DMS114 treated with DMSO at 0.1 percent for 48 hours (cell line): ENCODE measurements around the gene STUB1.
"Not testable (repeated sequence)": the region's sequence is repeated elsewhere in the genome, so short reads cannot be mapped to it uniquely, and the experiment has no call there.

Experiments
- DNase-seq: peaks from one replicate; lab custom pipeline; 2025; ENCODE audit not compliant: unreplicated experiment; lab: John Stamatoyannopoulos, UW

Gene STUB1

DNA sequence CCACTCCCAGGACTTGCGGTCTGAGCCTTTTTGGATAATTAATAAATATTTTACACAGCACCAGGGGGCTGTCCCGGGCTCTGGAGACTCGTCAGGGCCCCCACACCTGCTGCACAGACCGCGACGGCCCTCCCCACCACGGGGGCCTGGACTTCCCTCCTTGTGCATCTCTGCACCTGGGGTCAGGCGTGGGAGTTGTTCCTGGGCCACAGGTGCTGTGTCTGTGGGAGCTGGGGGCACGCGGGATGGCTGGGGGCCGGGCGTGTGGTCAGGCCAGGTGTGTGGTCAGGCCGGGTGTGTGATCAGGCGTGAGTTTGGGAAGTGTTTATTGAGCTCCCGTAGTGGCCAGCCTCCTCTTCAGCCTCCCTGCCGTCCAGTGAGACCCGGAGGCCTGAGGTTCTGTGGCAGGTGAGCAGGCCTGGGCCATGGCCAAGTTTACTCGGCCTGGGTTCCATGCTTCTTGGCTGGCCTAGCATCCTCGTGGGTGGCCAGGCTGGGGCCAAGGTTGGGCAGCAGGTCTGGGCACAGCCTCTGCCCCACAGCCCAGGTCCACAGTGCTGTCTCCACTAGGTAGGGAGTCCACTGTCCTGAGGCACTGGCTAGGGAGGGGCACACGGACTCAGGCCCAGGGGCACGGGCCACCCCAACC, 1.9 kb upstream of the STUB1 start:
- DNase-seq, result no peak

DNA sequence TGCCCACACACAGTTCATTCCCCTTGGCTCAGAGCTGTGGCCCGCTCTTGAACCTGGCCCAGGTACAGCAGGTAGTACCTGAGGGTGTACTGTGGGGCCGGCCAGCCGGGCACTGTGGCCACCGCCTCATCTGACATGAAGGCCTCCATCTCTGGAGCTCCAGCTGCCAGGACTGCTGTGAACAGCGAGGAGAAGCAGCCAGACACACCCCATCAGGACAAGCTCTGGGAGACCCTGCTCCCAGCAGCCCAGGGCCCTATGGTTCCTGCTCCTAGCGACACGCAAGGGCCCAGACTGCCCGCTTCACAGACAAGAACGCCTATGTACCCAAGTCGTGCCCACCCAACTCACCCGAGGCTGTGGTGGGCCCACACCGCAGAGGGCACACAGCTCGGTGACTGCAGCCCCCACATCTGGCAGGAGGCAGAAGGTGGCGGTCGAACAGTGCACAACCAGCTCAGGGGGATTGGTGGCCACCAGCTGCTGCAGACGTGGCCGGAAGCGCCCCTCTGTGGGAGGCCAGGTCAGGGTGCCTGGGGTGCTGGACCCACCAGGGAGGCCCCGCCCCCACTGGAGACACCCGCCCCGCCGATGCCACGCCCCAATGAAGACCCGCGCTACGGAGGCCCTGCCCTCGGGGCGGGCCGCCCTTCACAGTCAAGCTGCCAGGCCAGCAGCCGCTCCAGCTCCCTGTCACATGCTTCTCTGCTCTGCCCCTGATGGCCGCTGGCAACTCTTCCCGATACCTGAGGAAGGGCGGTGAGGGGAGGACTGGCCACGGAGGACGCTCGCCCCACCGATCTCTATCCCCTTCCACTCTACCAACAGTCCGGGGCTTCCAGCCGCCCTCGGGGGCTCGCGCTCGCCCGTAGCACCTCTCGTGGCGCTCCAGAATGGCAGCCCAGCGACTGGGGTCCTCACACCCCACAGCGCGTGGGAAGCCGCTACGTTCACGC, 1.1 kb upstream of the STUB1 start:
- DNase-seq, result peak; percentile 23

DNA sequence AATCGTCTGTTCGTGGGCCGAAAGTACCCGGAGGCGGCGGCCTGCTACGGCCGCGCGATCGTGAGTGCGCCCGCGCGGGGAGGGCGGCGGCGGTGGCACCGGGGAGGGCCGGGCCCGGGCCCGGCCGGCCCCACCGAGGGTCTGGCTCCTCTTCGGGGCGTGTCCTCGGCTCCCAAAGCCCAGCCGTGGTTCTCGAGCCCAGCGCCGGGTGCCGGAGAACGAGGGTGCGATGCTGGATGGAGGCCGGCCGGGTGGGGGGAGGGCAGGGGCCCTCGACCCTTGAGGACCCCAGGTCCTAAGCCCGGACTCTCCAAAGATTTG, 375 bp downstream of the STUB1 start:
- DNase-seq, result no peak

DNA sequence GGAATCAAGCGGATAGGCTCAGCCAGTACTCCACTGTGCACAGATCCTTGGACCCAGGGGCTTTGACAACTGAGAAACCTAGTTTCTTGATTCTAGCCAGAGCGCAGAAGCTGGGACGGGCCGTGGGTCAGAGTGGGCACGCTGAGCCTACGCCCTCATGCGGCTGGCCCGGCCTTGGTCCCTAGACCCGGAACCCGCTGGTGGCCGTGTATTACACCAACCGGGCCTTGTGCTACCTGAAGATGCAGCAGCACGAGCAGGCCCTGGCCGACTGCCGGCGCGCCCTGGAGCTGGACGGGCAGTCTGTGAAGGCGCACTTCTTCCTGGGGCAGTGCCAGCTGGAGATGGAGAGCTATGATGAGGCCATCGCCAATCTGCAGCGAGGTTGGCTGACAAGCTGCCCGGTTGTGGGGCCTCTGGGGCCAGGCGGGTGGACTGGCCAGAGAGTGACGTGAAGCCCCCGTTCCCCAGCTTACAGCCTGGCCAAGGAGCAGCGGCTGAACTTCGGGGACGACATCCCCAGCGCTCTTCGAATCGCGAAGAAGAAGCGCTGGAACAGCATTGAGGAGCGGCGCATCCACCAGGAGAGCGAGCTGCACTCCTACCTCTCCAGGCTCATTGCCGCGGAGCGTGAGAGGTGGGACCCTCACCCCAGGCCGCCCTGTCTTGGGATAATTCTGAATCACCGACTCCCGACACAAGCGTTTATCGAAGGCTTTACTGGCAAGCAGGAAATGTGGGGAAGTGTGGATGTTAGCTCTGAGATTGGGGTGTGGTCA, 946 bp downstream of the STUB1 start:
- no peak for DNase-seq

DNA sequence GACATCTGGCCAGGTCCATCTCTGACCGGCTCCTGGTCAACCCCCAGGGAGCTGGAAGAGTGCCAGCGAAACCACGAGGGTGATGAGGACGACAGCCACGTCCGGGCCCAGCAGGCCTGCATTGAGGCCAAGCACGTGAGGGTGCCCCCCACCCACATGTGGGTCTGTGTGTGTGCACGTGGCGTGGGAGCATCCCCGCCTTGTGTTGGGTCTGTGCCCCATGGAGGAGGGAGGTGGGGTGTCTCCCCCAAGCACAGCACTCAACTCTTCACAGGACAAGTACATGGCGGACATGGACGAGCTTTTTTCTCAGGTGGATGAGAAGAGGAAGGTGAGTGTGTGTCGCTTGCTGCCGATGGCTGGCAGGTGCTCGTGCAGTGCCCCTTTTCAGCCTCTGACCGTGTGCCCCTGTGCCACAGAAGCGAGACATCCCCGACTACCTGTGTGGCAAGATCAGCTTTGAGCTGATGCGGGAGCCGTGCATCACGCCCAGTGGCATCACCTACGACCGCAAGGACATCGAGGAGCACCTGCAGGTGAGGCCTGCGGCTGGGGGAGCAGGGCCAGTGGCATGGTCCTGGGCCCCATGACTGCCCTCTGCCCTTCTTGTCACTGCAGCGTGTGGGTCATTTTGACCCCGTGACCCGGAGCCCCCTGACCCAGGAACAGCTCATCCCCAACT, 1.7 kb downstream of the STUB1 start:
- no peak for DNase-seq

DNA sequence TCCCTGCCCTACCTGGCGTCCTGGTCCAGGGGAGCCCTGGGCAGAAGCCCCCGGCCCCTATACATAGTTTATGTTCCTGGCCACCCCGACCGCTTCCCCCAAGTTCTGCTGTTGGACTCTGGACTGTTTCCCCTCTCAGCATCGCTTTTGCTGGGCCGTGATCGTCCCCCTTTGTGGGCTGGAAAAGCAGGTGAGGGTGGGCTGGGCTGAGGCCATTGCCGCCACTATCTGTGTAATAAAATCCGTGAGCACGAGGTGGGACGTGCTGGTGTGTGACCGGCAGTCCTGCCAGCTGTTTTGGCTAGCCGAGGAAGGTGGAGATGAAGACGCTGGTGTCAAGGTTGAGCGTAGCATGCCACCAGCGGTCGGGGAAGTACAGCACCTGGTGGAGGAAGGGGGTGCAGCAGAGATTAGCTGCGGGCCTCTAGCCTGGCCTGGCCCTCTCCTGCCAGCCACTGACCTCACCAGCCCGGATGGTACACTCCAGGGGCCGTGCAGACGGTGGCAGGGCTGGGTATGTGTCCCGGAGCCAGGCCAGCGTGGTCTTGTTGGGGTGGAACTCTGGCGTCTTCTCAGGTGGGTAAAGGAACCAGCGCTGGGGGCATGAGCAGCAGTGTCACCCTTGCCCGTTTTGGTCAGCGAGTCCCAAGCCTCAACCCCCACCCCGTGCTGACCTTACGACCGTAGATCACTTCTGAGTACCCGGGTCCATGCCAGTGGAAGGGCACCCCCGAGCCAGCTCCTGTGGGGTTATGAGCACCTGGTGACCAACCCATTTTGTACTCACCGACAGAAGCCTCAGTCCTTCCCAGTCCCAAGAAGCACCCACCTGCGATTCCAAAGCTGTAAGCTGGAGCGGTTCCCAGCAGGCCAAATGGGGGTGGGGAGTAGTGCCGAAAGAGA, 2.5 kb downstream of the STUB1 start:
- no peak for DNase-seq

DNA sequence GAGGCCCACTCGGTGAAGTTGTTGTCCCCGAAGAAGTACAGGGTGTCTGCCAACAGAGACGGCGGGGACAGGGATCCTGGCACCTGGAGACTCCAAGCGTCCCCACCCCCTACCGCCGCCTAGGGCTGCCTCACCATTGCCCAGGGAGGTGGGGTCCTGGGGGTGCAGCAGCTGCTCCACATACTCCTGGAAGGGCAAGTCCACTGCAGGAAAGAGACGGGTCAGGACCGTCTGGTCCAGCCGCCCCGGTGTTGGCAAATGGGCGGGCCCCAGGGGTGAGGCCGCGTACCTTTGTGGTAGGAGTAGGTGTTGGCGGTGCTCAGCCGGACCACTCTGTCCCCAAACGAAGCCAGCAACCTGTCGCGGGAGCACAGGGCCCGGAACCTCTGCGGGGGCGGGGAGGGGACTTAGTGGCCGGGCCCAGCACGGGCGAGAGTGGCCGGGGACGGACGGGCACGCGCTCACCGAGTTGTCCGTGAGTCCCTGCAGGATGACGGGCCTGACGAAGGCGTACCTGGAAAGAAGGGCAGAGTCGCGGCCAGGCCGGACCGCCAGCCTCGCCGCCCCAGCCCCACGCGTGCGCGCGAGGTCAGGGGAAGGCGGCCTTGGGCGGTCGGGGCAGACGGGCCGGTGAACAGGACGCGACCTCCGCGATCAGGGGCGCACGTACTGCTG, 3.3 kb downstream of the STUB1 start:
- no peak for DNase-seq

DNA sequence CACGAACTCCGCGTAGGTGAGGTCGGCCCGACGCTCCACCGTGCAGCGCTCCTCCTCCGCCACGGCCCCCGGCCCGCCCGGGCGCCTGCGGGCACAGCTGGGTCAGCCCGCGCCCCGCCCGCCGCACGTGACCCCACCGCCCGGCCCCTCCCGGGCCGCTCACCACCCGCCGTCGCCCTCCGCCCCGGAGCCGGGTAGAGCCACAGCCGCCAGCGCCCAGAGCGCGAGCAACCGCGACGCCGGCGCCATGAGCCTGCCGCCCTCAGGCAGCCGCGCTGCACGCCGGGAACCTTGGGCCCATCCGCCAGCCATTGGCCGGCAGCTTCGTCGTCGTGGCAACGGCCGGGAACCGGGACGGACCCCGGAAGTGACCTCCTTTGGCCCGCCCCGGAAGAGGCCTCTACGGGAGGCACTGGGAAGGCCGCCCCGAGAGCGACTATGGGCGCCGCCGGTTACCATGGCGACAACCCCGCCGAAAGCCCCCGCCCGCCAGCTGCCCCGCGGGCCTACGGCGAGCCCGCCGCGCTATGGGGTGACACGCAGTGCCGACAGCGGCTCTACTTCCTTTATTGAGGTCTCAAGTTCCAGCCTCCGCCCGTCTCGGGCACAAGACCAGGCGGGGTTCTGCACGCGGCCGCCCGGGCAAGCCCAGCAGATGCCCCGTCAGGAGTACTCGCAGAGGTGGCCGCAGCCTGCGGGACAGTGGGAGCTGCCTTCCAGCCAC, 4.0 kb downstream of the STUB1 start, which contains the start of gene JMJD8:
TSS of gene JMJD8 (minus strand) at position 264 of the 724 bp plus-strand sequence. CDS start at position 249, 15 bp downstream.
- no peak for DNase-seq

DNA sequence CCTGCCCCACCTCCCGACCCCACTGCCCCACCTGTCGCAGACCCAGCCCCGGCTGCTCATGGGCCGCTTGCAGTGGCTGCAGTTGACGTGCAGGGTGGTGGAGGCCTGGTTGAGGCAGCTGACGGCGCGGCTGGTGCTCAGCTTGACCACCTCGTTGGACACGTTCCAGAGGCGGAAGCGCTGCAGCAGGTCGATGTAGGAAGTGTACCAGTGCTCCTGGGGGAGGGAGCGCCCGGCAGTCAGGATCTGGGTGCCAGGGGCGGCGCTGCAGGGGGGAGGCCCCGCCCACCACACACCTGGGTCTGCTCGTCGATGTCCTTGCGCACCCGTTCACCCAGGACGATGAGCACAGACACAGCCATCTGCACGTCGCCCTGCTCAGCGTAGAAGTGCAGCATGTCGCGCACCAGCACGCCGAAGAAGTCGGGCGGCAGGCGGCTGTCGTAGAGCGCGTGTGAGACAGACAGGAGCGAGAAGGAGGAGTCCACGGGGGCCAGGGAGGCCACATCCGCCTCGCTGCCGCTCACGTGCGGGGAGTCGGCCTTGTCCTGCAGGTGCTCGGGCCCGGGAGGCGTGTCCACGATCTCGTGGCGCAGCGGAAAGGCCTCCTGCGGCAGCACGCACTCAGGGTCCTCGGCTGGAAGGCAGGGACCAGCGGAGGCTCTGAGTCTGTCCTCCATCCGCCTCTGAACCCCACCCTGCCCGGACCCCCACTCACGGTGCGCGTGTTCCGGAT, 4.9 kb downstream of the STUB1 start:
- DNase-seq, result no peak

DNA sequence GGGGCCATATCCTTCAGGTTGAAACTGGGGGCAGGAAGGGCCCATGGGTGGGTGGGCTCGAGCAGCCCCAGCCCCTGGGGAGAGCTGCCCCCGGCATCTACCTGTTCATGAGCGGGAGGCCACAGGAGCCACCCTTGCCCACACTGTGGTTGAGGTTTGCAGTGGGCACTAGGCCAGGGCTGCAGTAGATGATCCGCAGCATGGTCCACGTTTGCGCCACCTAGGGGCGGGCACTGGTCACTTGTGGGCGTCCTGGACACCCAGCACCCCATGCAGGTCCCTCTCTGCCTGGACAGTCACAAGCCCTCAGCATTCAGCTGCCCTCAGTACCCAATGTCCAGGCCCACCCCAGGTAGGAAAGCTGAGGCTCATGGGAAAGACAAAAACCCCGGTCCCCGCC, 5.8 kb downstream of the STUB1 start:
- DNase-seq, result no peak

DNA sequence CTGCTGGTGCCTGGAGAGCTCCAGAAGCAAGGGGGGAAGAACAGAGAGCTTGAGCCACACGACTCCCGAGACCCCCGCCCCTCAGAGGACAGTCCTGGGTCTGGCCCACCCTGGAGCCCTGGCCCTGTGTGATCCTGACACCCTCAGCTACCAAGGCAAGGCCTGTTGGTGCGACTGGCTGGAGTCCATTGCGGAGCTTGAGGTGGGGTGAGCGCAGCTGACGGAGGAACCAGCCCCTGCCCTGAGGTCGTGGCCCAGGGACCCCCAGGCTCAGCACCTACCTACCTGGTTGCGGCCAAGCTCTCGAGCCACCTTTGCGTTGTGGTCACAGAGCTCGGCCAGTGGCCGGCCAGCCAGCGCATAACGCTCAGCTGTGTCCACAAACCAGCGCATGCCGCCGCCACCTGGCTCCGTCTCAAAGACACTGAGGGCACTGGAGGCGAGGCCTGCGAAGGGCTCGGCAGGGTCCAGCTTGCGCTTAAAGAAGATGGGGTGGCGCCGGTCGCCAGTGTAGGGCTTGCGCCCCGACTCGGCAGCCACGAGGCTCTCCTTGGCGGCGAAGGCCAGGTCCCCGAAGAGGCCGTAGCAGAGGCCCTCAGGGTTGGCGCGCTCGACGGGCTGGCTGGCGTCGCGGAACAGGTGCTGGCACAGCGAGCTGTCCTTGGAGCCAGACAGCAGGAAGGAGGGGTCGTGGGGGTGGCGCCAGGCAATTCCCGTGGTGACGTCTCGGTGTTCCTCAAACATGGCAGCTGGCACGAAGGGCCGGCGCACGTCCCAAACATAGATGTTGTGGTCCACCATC, 6.5 kb downstream of the STUB1 start:
- DNase-seq, result no peak

DNA sequence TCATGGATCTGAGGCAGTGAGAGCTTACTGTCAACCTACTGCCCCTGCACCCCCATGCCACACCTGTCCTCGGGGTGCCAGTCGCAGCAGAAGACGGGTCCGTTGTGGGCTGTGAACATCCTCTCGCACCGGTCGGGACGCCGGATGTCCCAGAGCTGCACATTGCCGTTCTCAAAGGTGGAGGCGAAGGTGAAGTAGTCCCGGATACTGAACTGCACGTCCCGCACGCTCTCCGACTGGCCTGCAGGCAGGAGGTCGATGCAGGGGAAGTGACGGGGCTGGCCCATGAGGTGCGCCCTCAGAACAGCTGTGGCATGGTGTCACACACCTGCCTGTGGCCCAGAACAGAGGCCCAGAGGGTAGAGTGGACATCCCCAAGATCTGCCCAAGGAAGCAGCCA, 7.3 kb downstream of the STUB1 start:
- no peak for DNase-seq

DNA sequence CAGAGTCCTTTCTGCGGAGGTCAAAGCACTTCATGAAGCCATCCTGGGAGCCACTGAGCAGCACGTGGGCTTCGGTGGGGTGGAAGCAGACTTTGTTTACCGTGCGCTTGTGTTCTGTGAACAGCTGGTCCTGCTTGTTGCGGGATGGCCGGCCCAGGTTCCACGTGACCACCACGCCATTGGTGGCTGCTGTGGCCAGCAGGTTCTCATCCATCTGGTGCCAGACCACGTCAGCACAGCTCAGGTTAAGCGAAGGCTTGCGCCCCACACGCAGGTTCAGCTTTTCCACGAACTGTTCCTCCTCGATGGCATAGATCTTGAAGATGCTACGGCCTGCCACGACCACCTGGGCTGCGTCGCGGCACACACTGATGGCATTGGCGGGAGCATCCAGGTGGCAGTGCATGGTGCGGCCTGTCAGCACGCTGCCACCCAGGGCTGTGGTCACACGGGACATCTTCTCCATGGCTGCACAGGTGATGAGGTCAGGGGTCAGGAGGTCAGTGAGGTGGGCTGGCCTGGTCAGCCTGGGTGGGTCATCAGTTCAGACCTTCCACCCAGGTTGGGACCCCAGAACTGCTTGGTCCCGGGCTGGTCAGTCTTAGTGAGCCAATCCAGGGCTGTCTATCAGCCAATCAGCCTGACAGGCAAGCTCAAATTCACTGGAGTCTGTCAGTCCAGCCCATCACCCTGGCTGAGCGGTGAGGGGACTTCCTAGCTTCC, 9.1 kb downstream of the STUB1 start:
- DNase-seq, result no peak

DNA sequence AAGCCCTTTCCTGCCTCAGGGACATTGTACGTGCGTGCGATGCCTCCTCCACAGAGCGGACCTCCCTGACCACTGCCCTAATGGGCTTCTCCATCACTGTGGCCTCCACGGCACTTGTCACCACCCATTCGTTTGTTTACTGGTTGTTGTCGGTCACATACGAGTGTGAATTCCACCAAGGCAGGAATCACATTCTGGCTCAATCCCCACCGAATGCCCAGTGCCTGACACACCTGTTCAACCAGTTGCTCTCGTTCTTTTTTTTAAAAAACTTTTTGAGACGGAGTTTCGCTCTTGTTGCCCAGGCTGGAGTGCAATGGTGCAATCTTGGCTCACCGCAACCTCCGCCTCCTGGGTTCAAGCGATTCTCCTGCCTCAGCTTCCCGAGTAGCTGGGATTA, 11.0 kb downstream of the STUB1 start:
- not testable (repeated sequence) for DNase-seq

DNA sequence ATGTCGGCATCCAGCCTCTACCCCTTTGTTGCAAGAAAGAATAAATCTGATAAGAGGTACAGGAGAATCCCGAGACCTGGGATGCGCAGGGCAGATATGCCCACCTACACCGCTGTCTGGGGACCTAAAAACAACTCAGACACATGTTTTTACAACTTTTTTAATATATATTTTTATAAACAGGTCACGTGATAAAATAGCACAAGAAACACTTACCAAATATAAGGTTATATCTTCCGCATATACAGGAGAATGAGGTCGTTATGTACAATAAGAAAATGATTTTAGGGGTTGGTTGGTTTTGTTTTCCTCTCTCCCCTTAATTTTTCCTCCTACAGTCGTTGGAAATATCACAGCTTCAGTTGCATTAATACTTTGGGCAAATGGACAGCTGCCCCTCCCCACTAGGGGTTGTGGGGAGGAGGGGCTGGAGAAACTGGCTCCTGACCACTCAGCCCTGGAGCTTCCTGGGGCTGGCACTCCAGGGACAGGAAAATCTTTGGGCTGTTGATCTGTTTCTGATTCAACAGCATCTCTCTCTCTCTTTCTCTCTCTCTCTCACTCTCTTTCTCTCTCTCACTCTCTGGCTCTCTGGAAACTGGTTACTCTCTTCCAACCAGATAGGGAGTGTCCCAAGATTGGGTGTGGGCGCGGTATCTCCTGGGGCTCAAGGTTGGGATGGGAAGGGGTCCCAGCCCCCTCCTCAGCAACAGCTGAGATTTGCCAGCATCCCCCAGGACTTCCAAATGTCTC, 12.3 kb downstream of the STUB1 start:
- no peak for DNase-seq

DNA sequence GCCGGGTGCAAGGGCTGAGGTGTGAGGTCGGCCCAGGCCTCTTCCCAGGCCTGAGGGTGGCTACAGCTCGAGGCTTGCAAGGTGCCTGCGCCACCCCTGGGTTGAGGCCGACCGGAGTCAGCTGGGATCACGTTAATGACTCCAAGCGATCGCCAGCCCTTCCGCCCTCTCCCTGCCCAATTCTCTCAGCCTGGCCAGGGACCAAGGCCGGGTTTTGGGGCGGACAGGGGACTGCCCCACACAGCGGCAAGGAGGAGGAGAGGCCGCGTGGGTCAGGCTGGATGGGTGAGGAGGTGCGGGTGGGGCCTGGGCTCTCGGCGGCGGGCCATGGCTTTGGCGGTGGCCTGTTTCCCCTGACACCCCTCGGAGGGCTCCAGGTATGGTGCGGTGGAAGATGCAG, 13.2 kb downstream of the STUB1 start:
- DNase-seq, result no peak
